ENCODE measurements around the gene BIRC7.
"Not testable (repeated sequence)": the region's sequence is repeated elsewhere in the genome, so short reads cannot be mapped to it uniquely, and the experiment has no call there.

Gene BIRC7

DNA sequence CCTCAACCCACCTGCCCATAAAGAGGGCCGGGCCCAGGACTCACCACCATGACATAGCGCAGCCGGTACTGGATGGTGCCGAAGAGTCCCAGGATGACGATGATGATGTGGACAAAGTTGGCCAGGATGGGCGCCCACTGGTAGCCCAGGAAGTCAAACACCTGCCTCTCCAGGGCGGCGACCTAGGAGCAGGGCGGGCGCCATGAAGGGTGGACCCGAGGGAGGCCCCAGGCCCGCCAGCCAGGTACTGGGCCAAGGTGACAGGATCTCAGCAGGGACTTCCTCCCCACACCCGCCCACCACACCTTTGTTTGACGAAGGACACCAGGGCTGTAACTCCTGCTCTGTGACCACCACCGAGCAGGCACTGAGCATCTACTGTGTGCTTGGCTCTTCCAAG is 14.2 kb downstream of the BIRC7 start:
- no peak for DNase-seq

DNA sequence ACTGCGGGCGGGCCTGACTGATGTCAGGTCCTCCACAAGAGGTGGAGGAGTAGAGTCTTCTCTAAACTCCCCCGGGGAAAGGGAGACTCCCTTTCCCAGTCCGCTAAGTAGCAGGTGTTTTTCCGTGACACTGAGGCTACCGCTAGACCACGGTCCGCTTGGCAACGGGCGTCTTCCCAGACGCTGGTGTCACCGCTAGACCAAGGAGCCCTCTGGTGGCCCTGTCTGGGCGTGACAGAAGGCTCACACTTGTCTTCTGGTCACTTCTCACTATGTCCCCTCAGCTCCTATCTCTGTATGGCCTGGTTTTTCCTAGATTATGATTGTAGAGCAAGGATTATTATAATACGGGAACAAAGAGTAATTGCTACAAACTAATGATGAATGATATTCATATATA is 15.6 kb downstream of the BIRC7 start:
- DNase-seq = not testable (repeated sequence)

DNA sequence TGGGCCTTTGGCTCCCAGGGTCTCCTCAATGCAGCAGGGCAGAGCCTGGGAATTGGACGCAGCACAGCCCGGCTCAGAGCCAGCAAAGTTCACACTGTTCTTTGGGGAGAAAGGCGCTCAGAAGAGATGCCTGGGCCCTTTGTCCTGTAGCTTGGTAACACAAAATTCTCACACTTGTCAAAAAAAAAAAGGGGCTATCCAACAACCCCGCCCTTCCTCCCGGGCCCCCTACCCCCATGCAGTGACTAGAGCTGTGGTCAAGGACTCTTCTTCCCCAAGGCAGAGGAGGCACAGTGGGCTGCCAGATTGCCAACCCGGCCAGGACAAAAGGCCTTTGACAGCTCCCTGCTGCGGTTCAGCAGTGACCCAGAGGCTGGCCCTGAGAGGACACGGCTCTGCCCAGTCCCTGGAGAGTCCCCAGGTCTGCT is 16.6 kb downstream of the BIRC7 start:
- no peak for DNase-seq

DNA sequence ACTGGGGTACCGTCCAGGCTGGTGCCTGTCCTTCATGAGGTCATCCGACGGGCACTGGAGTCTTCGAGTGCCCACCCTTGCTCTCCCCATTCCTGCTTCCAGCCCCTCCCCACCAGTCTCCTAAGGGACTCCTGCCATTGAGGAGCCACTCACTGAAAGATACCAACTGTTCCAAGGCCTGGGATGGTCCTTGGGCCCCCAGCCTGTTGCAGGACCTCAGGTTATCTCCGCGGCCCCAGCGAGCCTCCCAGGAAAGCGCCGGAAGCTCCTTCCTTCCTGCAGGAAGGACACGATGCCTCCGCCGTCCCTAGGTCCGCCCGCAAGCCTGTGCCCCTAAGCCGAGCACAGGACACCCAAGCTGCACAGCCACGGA is 17.3 kb downstream of the BIRC7 start:
- no peak for DNase-seq

DNA sequence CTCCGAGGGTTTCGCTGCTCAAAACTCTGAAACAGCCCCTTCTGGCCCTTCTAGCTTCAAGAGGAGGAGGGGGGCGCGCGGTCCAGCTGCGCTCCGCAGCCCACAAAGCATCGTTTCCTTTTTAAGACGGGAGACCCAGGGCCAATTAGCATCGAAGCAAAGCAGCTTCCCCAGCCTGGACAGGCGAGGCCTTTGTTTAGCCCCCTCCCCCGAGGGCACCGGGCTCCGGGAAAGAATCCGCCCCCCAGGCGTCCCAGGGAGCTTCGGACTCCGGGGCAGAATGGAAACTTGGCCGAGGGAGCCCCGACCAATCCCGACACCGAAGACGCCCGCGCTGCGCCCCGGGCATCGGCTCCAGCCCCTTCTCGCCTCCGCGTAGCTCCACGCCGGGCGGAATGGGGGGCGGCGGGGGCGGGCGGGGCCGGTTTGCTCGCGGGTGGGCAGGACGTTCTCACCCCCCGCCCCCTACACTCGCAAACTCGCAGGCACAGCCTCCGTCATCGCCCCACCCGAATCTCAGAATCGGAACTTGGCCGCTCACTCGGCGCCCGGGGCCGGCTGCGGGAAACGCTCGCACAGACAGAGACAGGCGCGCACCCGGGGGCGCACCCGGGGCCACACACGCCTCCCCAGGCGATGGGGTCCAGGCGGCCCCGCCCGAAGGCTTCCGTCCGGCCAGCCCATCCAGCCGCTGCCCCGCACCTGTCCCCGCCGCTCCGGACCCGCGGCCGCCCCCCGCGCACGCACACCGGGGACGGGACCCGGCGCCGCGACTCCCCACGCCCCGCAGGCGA is 17.9 kb downstream of the BIRC7 start:
- DNase-seq = no peak

DNA sequence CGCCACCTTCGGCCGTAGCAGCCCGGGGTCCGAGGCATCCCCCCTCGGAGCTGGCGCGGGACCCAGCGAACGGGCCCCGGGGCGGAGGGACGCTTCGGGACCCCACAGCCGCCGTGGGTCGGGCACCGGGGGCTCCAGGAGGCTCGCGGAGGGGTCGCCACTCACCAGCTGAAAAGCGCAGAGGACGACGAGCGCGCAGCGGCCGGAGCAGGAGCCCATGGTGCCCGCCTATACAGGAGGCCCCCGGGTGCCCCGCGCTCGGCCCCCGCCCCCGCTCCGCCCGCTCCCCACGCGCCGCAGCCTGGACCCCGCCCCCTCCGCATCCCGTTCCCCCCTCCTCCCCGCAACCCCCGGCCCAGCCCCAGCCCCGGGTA is 18.5 kb downstream of the BIRC7 start, which contains the start of gene NKAIN4:
Gene NKAIN4 (minus strand): TSS at position 232 of the 374 bp plus-strand sequence. CDS start 13 bp downstream, at position 219.
- no peak for DNase-seq

DNA sequence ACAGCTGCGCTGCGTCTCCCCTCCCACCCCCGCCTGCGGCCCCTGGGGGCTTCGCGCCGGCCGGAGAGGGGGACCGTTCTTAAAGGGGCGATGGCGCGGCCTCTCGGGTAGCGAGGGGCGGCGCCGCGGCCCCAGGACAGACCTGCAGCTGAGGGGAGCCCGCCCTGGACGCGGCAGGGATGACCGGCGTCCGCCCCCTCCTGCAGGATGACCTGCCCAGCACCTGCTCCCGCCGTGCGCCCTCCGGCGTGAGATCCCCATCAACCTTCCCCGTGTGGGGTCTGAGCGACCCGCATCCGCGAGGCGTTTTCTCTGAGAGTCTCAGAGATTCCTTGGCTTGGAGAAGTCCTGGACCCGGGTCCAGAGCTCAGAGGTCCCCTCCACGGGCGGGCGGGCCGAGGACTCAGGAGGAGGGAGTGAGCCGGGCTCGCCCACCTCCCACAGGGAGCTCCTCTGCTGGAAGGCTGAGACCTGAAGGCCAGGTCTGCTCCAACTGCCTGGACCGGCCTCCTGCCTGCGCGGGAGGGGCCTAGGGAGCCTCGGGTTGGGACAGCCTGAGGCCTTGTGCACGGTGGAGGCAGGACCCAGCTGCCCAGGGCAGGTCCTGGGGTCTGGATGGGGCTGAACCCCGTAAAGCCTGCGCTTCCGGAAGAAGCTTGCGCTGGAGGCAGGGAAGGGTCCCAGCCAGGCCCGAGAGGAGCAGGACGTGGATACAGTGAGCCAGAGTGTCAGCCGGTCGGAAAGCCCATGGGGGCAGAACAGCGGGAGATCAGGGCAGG is 19.1 kb downstream of the BIRC7 start:
- DNase-seq = no peak

DNA sequence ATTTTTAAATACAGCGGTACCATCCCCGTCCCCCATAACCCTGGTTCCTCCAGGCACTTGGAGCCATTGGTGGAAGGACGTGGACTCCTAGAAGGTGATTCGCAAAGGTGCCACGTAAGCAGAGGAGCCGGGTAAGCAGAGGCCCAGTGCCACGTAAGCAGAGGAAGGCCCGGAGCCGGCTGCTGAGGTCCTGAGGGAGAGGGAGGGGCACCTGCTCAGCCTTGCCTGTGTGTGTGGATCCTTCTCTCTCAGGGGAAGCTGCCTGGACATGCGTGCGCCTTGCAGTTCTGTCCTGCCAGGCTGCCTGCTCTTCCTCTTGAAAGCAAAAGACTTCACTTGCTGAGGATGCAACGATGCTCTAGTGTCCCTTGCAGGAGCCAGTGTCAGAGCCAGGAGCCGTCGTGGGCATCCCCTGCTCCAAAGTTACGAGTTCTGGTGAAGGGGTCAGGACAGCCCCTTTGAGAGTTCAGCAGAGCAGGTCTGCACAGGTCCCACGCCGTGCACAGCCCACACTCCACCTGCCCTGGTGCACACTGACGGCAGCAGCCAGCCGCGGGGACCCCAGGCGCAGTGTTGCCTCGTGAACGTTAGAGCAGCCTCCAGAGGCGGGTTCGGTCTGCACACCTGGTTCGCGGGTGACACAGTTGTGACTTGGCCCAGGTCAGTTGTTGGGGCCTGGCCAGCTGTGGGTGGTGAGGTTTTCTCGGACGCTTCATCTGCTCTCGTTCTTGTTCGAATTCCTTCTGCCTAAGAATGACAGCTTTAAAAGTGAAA is 20.4 kb downstream of the BIRC7 start:
- no peak for DNase-seq

DNA sequence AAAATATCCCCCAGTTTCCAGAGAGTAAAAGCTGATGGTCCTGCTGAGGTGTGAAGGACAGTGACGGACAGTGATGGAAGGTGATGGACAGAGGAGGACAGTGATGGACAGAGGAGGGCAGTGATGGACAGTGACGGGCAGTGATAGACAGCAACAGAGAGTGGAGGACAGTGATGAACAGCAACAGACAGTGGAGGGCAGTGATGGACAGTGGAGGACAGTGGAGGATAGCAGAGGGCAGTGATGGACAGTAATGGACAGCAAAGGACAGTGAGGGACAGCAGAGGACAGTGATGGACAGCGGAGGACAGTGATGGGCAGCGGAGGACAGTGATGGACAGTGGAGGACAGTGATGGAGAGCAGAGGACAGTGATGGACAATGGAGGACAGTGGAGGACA is 21.2 kb downstream of the BIRC7 start:
- DNase-seq = no peak

DNA sequence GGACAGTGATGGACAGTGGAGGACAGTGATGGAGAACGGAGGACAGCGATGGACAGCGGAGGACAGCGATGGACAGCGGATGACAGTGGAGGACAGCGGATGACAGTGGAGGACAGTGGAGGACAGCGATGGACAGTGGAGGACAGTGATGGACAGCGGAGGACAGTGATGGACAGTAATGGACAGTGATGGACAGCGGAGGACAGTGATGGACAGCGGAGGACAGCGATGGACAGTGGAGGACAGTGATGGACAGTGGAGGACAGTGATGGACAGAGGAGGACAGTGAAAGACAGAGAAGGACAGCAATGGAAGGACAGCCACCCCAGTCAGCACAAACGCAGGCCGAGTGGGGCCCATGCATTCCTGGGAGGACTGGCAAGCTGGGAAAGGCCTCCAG is 21.9 kb downstream of the BIRC7 start:
- DNase-seq = no peak

DNA sequence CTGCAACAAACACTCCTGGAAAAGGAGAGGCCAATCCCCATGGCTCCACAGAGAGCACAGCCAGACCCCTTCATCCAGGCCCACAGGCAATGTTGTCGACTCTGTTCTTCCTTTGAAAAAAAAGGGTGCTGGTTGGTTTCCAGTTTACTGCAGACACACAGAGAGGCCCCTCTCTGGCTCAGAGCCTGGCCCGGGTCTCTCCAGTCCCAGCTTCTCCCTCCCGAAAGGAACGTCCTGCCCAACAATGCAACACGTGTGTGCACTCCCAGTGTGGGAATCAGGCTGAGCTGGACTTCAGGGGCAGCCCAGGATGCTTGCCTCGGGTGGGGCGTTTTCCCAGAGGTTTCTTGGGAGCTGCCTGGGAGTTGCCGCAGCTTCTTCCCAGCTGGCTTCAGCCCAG is 23.1 kb downstream of the BIRC7 start:
- DNase-seq = no peak

DNA sequence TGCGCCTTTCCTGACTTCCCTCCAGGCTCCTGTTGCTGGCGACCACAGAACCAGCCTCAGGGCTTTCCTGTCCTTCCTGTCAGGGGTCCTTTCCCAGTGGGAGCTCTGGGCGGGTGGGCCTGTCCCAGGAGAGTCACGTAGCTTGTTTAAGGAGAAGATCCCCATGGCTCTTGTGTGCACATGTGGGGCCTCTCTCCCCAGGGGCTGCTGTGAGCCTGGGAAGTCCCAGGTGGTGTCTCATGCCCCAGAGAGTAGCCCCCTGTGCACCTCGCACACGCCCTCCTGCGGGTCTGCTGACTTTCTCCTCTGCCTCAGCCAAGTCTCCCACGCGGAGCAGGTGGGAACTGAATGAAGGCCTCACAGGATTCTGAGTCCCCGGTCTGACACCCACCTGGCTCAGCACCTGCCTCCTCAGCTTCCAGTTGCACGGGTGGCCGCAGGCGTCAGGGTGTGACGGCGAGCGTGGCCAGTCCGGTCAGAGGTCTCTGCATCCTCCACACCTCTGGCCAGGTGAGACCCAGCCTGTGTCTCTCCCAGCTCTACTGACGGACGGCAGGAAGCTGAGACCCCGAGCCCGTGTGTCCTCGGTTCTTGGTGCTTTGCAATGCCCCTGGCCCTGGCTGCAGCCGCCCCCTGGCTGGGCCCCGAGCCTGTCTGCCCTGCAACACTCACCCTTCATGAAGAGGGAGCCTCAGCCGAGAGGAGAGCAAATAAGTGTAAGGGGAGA is 24.2 kb downstream of the BIRC7 start:
- DNase-seq = no peak

DNA sequence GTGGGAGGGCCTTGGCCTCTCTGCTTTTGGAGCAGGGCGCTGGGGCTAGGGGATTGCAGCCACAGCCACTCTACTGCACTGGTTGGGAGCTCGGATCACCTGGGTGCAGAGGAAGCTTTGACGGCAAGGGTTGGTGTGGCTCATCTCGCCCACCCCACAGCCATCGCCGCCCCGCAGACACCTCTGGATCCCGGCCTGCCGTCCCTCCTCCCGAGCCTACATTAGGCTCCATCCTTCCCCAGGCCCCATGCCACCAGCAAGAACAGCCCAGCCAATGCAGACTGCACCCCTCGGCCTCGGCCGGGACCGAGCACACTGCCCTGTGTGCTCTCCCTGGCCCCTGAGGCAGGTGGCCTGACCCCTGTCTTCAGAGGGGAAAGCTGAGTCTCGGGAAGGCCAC is 24.8 kb downstream of the BIRC7 start:
- no peak for DNase-seq

DNA sequence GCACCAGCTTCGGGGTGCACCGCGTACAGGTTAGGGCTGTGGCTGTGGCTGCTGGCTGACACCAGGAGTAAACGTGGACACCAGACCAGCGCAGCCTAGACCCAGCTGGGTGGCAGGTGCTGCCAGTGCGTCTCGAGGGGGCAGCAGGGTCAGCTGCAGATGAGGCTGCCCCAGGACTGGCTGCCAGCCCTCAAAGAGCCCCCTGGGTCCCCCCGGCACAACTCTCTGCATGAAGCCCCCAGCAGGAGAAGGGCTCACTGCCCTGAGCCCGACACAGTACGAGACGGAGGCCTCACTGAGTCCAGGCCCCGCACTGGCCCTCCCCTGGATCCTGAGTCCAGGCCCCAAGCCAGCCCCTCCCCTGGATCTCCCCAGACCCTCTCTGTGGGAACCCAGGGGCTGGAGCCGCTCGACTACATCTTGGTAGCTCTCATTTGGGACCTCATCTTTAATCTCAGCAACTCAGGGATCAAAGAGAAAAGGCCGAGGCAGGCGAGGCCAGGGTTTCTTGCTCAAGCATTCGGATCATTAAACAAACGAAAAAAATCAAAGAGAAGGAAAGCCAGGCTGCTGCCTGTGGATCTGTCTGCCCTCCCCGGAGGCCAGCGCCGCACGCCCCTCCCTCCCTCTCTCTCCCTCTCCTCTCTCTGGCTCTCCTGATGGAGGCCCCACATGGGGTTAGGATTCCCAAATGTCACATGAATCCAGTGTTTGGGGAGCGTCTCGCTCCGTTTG is 25.5 kb downstream of the BIRC7 start:
- no peak for DNase-seq

DNA sequence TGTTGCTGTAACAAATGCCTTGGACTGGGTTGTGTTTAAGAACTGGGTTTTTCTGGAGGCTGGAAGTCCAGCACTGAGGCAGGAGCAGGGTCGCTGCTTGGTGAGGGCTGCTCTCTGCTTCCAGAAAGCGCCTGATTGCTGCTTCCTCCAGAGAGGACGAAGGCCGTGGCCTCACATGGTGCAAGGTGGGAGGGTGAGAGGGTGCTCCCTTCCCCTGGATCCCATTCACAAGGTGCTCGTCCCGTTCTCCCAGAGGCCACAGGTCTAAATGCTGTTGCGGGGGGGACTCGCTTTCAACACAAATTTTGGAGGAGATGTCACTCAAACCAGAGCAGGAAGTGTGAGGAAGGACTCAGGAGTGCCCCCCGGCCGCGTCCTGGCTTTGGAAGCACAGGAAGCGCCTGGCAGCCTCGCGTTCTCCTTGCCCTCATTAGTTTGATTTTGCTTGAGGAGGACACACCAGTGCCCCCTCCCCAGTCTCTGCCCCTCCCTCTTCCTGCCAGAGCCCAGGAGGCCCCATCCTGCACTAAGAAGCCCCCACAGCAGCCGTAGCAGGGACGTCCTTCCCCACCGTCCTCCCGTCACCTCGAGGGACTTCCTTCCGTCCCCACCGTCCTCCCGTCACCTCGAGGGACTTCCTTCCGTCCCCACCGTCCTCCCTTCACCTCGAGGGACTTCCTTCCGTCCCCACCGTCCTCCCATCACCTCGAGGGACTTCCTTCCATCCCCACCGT is 26.3 kb downstream of the BIRC7 start:
- DNase-seq = no peak

DNA sequence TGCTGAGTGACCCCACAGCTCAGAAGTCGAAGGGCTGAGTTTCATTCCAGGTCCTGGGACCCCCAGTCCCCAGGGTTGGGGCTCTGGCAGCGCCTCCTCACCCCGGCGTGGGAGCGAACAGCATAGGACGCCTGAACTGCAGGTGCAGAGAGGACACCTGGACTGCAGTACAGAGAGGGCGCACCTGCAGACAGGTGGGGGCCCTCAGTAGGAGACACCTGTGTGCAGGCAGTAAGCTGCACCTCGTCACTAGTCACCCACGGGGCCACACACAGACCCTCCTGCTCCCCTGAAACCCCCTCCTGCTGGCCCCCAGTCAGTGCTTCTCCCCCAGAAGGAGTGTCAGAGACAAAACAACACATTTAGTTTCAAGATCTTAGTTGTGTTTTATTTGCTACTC is 27.1 kb downstream of the BIRC7 start:
- no peak for DNase-seq

DNA sequence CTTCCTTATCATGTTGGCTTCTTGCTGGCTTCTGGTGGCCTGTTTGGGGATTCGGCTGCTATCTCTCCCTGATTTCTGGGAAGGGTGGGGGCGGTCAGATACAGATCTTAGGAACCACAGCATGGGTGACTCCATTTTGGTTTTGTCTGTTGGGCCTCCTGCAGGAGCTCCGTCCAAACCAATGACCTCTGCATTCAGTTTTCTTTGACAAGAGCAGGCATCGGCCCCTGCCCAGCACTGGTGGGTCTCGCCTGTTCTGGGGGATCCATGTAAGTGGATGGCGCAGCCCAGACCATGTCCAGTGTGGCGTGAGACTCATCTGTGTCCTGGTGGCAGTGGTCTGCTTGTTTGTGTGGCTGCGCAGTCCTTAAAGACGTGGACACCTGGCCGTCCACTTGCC is 28.3 kb downstream of the BIRC7 start:
- DNase-seq = no peak

DNA sequence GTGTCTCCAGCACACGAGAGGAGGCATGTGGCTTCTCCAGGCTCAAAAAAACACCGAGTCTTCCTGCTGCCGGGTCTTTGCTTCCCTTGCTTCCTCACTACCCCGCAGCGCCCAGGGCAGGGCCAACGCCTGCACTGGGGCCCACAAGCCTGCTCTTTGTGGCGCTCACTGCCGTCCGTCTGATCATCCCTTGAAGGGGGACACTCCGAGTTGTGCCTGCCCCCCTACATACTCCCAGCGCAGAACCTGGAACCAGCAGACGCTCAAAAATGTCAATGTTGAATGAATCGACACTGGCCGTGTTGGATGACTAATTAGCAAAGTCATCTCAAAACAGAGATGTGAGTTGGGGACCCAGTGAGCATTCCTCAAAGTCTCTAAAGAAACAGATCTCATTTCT is 28.8 kb downstream of the BIRC7 start:
- DNase-seq = no peak

DNA sequence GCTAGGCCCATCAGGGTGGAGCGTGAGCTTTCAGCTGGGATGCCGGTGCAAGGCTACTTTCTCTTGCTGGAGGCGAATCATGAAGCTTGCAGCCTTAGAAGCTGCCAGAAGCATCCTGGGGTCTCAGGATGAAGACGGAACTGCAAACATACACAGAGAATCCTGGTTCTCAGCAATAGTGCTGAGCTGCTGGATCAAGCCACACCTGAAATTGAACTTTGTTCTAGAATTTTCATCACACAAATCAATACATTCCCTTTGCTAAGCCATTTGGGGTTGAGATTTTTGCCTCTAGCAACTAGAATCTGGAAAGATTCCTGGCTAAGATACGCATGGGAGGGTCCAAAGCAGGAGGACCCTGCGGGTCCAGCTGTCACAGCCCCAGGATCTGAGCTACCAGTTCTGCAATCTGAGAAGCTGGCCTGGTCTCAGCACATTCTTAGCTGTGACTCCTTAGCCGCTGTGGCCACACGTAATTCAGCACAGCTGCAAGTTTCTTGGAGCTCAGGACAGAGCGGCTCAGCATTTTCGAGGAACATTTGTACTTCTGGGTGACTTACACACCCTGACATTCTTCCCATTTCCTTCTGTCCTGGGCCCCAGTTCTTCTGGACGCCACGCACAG is 30.3 kb downstream of the BIRC7 start:
- no peak for DNase-seq

DNA sequence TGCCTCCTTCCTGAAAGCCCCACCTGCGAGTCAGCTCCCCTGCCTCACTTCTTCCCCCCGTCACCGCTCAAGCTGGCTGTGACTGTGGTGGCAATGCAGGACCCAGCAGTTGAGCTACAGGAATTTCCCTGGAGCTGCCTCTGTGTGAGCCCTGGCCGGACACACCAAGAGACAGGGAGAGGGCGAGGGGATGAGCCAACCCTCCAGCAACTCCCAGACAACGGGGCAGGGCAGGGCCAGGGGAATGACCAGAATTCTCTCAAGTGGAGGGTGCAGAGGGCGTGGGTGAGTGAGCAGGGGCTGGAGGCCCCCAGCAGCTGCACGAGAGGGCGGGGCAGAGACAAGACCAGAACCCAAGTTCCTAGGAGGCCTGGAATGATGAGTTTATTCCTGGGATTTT is 32.0 kb downstream of the BIRC7 start:
- DNase-seq = no peak

DNA sequence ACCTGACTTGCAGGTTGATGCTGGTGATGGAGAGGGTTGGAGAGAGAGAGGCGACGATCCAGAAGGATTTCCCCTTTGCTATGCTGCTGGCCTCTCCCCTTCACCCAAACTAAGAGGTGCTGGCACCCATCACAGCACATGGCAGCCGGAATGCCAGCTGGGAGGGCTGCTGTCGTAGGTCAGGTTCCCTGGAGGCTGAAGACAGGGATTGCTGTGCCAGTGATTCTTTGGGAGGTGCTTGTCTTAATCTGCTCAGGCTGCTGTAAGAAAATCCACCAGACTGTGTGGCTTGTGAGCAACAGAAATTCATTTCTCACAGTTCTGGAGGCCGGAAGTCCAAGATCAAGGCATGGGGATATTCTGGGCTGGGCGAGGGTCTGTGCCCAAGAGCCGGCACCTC is 32.6 kb downstream of the BIRC7 start:
- no peak for DNase-seq

All from cerebellar nuclear complex (tissue), 1 donor.